HG03354 (cell line): ENCODE measurements around the gene CYP4F3.
"Not testable (repeated sequence)": the region's sequence is repeated elsewhere in the genome, so short reads cannot be mapped to it uniquely, and the experiment has no call there.

ENCODE experiments used
- ATAC-seq: cut with Tn5 transposase; IDR thresholded peaks from one replicate; pipeline ENCODE4 v1.9.1; 2021; ENCODE audit warnings: mild to moderate bottlenecking; ENCODE audit not compliant: unreplicated experiment, poor library complexity, severe bottlenecking

The CYP4F3 gene

DNA sequence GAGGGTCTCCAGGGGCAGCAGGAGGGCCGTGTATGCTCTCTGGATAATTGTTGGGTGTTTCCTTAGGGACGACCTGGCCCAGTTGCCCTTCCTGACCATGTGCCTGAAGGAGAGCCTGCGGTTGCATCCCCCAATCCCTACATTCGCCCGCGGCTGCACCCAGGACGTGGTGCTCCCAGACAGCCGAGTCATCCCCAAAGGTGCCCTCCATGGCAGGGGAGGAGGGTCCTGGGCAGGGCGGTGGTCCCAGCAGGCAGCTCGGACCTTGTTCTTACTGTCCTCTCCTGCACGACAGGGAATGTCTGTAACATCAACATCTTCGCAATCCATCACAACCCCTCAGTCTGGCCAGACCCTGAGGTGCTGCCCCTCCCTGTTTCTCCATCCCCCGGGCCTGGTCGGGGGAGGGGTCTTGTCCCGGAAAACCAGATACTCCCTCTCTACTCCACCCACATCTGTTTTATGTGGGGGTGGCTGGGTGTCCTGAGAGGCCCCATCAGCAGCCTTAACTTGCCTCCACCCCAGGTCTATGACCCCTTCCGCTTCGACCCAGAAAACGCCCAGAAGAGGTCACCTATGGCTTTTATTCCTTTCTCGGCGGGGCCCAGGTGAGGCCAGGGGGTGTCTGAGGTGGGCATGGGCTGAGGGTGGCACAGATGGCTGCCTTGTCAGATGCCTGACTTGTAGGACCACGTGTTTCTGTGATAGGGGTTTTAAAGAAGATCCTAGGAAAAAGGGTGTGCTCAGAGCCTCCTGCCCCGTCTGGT, 12.3 kb upstream of the CYP4F3 start:
- no peak for ATAC-seq

DNA sequence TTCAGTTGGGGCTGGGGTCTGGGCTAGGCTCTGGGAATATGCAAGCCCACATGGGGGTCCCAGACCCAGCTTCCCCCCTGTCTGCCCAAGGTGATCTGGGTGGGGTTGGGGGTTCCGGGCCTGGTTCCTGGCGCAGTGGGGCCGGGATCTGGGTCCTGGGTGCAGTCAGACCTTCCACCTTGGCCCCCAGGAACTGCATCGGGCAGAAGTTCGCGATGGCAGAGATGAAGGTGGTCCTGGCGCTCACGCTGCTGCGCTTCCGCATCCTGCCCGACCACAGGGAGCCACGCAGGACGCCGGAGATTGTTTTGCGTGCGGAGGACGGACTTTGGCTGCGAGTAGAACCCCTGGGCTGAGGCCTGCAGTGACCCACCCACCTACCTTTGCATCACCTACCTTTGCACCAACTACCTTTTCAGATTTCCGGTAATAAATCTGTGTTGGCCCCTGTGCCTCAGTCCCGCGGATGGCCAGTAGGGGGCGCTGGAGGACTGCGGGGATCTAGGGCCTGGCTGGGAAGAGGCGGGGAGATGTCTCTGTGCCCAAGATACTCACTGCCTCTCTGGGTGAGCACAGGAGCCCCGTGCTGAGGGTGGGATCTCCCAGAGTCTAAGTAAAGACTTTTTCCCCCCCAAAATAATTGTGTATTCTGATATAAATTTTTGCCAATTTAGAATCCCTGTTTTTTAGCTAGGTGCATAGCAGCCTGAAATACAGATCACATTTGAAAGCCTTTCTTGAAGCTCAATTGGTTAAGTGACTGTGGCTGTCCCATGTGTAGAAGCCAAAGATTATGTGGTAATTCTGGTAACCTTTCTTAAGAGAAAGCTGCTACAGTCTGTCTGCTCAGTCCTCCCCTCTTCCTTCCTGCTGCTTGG, 11.5 kb upstream of the CYP4F3 start:
- ATAC-seq = no peak

DNA sequence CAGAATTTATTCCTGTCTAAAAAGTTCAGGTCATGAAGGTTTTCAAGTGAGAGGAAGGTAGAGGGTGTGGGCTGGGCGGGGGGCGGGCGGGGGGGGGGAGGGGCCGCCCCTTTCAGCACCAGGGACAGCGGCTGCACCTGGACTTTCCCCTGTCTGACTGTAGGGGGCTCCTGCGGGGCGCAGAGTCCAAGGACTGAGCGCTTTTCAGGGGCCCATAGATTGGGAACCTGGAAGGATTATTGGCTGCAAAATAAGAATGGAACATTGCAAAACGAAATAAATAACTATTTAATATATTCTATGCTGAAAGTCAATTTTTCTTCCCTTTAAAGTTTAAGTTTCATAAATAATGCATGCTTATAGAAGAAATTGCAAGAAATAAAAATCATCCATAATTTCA, 8.9 kb upstream of the CYP4F3 start:
- no peak for ATAC-seq

DNA sequence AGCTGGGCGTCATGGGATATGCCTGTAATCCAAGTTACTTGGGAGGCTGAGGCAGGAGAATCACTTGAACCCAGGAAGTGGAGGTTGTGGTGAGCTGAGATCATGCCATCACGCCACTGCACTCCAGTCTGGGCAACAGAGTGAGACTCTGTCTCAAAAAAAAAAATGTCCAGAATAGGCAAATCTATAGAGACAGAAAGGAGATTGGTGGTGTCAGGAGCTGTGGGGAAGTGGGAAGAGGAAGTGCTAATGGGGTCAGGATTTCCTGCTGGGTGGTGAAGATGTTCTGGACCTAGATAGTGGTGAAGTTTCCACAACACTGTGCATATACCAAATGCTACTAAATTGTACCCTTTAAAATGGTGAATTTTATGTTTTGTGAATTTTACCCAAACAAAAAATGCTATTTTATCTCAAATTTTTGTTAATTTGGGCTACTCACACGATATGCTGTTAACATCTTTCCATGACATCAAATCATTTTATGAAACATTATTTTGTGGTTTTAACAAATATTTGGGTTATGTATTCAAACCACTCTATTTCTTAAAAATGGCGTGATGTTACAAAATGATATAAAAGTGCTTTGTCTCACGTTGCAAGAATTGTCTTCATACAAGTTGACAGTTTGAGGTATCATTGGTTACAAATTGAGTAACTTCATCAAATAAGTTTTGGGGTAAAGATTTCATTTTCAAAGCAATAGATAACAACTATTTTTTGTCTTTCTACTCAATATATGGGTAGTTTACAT, 7.4 kb upstream of the CYP4F3 start:
- ATAC-seq = no peak

DNA sequence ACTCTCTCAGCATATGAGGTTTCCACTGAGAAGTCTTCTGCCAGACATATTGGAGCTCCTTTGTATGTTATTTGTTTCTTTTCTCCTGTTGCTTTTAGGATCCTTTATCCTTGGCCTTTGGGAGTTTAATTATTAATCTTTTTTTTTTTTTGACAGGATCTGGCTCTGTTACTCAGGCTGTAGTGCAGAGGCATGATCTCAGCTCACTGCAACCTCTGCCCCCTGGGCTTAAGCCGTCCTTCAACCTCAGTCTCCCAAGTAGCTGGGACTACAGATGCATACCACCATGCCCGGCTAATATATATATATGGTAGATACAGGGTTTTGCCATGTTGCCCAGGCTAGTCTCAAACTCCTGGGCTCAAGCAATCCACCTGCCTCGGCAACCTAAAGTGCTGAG, 6.6 kb upstream of the CYP4F3 start:
- ATAC-seq = no peak

DNA sequence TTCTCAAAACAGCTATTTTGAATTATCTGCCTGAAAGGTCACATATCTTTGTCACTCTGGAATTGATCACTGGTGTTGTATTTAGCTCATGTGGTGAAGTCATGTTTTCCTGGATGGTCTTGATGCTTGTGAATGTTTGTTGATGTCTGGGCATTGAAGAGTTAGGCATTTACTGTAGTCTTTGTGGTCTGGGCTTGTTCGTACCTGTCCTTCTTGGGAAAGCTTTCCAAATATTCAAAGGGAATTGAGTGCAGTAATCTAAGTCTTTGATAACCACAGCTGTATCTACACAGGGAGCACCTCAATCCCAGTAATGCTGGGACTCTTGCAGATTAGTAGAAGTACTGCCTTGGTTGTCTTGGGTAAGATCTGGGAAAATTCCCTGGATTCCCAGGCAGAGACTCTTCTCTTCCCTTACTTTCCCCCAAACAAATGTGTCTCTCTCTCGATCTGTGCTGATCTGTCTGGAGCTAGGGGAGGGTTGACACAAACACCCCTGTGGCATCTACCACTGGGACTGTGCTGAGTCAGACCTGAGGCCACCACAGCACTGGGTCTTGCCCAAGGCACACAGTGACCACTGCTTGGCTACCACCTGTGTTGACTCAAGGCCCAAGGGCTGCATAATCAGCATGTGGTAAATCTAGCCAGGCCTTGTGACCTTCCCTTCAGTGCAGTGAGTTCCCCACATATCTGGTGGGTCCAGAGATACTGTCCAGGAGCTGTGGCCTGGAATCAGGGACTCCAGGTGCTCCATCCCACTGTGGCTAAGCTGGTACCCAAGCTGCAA, 5.5 kb upstream of the CYP4F3 start:
- no peak for ATAC-seq

DNA sequence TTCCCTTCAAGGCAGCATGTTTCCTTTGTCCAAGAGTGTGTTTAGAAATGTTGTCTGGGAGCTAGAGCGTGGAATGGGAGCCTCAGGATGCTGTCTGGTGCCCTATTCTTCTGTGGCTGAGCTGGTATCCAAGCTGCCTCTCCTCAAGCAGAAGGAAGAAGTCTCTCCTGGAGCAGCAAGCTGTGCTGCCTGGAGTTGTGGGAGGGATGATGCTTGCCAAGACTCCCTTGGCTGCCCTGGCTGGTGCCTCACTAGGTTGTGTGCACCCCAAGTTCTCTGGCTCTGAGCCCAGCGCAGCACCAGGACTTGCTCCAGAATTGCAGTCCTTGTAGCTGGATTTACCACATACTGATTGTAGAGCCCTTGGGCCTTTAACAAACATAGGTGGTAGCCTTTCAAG, 4.7 kb upstream of the CYP4F3 start:
- no peak for ATAC-seq

DNA sequence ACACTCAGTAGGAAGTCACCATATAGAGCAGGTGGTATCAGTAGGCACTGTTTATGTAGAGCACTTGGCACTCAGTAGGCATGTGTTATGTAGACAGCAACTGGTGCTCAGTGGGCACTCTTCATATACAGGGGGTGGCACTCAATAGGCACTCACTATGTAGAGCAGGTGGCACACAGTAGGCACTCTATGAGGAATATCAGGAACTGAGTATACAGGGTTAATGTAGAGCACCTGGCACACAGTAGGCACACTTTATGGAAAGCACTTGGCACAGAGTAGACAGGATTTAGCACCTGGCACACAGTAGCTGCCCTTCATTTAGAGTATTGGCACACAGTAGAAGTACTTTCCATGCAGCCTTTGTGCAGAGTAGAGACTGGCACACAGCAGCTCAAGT, 1.1 kb upstream of the CYP4F3 start:
- no peak for ATAC-seq

DNA sequence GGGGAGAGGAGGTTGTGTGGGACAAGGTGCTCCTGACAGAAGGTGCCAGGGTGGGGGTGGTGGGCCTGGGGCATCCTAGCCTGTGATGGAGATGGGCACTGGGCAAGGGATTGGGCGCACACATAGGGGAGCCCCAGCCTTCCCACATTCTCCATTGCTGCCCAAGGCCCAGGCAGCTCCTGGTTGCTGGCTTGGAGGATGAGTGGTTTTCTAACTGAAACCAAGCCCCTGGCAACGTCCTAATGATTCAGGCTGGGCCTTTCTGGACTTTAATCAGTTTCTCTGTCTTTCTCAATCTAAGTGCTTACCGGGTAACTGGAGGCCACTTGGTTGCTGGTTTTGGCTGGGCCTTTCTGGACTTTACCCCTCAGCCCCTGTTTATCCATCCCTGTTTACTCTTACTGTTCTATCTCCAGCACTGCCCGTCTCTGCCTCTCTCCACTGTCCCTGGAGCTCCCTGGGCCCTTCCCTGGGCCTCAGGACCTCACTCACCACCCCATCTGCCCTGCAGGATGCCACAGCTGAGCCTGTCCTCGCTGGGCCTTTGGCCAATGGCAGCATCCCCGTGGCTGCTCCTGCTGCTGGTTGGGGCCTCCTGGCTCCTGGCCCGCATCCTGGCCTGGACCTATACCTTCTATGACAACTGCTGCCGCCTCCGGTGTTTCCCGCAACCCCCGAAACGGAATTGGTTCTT, 354 bp downstream of the CYP4F3 start:
- ATAC-seq = no peak

DNA sequence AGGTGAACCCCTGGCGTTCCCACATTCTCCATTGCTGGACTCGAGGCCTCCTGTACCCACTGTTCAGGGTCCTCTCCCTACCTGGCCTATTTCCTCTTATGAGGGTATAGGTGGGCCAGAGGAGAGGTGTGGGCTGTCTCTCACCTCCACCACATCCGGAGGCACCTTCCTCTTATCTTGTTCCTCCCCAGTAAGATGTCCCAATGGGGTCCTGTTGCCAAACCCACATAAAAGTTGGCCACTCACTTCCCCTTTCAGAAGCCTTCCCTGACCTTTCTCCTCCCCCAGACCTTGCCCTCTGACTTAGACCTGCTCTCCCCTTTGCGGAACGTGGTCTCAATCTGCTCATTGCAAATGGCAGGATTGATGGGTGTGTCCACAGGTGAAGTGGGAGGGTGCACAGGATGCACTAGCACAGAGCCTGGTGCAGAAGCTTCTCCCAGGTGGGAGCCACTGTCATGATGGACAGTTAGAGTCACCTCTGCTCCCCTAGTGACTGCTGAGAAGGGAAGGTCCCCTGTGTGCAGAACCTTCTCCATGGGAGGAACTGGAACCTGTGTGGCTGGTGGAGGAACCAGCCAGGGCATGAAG, 1.3 kb downstream of the CYP4F3 start:
- no peak for ATAC-seq

DNA sequence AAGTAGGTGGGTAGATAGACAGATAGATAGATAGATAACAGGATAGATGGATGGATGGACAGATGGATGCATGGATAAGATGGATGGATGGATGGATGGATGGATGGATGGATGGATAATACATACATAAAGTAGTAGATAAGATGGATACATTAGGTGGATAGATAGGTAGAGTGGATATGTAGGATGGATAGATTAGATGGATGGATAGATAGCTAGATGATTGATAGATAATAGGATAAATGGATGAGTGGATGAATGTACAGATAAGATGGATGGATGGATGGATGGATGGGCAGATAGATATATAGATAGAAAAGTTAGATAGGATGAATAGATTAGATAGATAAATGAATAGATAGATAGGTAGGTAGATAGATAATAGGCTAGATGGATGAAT, 2.1 kb downstream of the CYP4F3 start:
- ATAC-seq = no peak

DNA sequence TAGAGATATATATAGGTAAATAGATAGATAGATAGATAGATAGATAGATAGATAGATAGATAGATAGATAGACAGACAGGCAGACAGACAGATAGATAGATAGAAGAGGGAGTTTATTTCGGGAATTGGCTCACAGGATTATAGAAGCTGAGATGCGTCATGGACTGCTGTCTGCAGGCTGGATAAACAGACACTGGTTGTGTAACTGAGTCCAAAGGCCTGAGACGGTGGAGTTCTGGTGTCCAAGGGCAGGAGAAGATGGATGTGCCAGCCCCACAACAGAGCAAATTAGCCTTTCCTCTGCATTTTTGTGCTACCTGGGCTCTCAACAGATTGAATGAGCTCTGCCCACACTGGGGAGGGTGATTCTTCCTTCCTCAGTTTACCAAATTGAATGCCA, 2.7 kb downstream of the CYP4F3 start:
- ATAC-seq = no peak

DNA sequence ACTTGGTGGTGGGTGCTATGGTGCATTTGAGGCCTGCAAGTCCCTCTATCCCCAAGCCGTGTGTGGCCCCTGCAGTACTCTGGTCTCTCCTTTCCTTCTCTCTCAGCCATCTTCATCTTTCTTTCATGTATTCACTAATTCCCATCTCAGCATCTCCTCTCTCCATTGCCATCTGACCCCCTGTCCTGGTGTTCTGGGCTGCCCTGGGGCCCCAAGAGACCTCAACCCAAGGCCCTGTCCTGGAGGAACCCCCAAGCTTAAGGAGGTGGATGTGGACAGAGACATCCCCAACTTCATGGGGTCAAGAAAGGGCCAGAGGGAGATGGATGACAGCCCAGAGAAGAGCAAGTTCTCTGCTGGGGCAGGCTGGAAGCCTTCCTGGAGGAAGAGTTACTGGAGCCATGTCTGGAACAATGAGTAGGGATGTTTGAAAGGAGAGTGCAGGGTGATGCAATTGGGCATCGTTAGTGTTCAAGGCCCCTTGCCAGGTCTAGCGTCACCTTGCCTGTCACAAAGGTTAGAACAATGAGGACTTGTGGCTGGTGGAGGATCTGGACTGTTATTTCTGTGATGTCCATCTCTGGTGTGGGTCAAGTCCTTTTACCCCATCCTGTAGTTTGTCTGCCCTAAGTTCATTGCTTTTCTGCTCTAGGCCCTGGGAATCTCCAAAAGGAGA, 3.5 kb downstream of the CYP4F3 start:
- ATAC-seq = no peak

DNA sequence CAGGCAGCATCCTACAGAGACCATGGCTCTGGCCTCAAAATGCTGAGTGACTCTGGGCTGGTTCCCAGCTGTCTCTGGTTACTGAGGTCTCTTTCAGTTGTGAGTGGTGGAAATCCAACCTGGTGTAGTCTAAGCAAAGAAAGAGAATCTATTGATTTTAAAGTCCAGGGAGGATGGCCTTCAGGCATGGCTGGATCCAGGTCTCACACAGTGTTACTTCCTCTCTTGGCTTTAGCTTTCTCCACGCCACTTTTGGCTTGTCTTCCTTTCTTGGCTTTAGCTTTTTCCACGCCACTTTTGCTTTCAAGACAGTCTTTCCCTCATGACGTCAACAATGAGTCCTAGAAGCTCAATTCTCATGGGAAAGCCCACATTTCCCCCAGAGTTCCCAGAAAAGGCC, 4.1 kb downstream of the CYP4F3 start:
- ATAC-seq = no peak

DNA sequence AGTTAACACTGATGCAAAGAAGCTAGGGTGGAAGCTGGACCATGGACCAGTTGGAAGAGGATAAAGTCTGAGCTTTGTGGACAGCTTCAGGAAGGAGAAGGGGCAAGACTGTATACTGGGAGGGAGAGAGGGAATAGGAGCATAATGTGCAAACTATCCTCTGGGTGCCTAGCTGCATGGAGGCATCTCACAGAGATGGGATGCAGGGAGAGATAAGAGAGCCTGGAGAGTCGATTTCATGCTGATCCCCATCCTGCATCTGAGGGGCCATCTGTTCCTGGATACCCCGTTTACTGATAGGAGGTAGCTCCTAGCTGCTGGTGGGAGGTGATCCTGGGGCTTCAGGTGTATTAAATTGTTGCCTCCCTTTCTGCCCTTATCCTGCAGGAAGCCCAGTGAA, 8.8 kb downstream of the CYP4F3 start:
- ATAC-seq = no peak

DNA sequence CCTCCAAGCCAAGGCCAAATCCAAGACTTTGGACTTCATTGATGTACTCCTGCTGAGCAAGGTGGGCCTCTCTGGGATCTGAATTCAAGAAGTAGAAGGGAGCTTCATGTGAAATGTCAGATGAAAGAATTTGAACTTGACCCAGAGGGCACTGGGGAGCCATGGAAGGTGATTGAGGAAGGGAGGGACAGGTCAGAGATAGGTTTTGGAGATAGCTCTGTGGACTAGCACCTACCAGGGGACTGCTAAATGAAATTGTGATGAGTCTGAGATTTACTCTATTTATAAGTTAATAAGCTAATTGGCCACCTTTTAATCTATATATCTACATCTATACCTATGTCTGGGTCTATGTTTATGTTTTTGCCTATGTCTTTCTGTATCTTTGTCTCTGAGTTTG, 9.4 kb downstream of the CYP4F3 start:
- not testable (repeated sequence) for ATAC-seq

DNA sequence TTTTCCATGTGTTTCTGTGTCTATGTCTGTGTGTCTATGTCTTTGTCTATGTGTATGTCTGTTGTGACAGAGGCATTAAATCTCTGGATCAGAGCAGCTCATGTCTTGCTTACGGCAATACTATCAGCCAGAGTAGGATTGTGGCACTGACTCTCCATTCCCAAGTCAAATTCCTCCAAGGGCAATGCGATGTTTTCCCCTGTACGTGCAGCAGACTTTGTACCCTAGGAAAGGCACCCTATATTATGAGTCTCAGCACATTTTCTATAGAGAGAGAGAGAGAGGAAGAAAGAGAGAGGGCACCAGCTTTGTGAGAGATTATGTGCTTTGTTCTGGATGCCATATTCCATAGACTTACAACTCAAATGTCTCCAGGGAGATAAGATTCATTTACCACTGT, 11.1 kb downstream of the CYP4F3 start:
- no peak for ATAC-seq

DNA sequence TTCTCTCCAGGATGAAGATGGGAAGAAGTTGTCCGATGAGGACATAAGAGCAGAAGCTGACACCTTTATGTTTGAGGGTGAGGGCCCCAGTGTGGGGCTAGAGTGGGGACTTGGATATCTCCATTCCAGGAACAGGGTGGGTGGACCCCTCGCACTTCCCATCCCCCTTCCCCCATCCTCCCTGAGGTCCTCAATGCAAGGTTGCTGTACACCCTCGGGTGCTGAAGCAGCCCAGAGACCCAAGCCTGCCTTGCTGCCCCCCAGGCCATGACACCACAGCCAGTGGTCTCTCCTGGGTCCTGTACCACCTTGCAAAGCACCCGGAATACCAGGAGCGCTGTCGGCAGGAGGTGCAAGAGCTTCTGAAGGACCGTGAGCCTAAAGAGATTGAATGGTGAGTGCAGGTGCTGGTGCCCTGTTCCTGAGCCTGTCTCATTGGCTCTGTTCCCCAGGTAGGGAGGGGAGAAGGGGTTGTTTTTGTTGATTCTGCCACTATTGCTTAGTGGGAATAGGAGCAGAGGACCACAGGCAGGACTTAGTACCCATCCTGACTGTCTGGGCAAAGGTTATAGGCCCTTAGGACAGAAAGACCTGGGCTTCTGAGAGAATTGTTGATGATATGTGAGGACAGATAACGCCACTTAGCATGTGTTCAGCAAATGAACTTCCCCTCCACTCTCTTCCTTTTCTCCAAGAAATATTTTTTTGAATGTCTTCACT, 12.0 kb downstream of the CYP4F3 start:
- no peak for ATAC-seq
